GM18520 (cell line): Measurements from ENCODE around the gene ZAR1L.
A peak's percentile ranks its signal among the peaks of the same experiment; 100 is the strongest.
"Not testable (repeated sequence)": the region's sequence is repeated elsewhere in the genome, so short reads cannot be mapped to it uniquely, and the experiment has no call there.

Experiments
- ATAC-seq: cut with Tn5 transposase; IDR thresholded peaks from one replicate; pipeline ENCODE4 v1.9.1; 2021; ENCODE audit not compliant: unreplicated experiment

ZAR1L gene, protein sequence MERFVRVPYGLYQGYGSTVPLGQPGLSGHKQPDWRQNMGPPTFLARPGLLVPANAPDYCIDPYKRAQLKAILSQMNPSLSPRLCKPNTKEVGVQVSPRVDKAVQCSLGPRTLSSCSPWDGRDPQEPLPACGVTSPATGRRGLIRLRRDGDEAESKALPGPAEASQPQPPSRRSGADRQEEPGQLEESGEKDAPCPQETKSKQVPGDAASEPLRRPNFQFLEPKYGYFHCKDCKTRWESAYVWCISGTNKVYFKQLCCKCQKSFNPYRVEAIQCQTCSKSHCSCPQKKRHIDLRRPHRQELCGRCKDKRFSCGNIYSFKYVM

DNA sequence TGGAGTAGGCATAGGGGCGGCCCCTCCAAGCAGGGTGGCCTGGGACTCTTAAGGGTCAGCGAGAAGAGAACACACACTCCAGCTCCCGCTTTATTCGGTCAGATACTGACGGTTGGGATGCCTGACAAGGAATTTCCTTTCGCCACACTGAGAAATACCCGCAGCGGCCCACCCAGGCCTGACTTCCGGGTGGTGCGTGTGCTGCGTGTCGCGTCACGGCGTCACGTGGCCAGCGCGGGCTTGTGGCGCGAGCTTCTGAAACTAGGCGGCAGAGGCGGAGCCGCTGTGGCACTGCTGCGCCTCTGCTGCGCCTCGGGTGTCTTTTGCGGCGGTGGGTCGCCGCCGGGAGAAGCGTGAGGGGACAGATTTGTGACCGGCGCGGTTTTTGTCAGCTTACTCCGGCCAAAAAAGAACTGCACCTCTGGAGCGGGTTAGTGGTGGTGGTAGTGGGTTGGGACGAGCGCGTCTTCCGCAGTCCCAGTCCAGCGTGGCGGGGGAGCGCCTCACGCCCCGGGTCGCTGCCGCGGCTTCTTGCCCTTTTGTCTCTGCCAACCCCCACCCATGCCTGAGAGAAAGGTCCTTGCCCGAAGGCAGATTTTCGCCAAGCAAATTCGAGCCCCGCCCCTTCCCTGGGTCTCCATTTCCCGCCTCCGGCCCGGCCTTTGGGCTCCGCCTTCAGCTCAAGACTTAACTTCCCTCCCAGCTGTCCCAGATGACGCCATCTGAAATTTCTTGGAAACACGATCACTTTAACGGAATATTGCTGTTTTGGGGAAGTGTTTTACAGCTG, at the start of gene ZAR1L, which contains the start of gene BRCA2:
TSS of gene ZAR1L (minus strand) at position 126 of the 790 bp plus-strand sequence. CDS start 3,438 bp downstream, outside the sequence.
TSS of gene BRCA2 (plus strand) at position 271 of the 790 bp plus-strand sequence. CDS start 953 bp downstream, outside the sequence.
- peak; percentile 88 for ATAC-seq

DNA sequence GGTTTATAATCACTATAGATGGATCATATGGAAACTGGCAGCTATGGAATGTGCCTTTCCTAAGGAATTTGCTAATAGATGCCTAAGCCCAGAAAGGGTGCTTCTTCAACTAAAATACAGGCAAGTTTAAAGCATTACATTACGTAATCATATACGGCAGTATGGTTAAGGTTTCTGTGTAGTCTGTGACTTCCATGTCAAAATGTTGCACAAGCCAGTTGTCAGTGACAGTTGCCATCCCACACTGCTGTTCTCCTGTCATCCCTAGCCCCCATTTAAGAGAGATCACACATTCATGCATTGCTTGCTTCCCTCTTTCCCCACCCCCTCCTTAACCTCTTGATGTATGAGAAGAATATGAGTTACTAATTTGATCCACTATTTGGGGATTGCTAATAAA, 47.4 kb upstream of the ZAR1L start:
- ATAC-seq, result no peak

DNA sequence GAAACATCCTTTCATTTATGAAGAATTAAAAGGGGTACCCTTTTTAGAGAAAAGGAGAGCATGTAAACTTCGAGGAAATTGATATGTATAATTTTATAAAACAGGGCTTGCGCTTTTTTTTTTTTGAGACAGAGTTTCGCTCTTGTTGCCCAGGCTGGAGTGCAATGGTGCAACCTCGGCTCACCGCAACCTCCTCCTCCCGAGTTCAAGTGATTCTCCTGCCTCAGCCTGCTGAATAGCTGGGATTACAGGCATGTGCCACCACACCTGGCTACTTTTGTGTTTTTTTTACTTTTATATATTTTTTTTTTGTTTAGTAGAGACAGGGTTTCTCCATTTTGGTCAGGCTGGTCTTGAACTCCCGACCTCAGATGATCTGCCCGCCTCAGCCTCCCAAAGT, 40.8 kb upstream of the ZAR1L start:
- not testable (repeated sequence) for ATAC-seq

DNA sequence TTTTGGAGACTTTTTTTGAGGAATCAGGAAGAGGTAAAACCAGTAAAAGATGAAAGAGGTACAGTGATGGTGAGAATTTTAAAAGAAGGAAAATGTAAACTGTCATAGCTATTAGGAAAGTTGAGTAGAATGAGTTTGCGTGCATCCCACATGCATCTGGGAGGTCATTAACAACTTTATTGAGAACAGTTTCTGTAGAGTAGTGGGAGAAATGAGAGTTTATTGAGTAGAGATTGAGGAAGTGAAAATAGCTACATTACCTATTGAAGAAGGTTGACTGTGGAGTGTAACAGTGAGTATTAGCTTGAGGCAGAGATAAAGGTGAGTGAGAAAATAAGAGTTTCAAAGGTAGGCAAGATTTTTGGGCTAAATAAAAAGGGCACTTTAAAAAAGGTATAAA, 38.9 kb upstream of the ZAR1L start:
- ATAC-seq, result peak; percentile 53

DNA sequence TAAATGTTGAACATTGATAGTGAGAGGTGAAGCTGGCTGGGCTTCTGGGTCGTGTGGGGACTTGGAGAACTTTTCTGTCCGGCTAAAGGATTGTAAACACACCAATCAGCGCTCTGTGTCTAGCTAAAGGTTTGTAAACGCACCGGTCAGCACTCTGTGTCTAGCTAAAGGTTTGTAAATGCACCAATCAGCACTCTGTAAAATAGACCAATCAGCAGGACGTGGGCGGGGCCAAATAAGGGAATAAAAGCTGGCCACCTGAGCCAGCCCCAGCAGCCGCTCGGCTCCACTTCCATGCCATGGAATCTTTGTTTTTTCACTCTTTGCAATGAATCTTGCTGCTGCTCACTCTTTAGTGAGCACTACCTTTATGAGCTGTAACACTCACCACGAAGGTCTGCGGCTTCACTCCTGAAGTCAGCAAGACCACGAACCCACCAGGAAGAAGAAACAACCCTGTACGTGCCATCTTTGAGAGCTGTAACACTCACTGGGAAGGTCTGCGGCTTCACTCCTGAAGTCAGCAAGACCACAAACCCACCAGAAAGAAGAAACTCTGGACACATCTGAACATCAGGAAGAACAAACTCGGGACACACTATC, 35.8 kb upstream of the ZAR1L start:
- ATAC-seq, result not testable (repeated sequence)

DNA sequence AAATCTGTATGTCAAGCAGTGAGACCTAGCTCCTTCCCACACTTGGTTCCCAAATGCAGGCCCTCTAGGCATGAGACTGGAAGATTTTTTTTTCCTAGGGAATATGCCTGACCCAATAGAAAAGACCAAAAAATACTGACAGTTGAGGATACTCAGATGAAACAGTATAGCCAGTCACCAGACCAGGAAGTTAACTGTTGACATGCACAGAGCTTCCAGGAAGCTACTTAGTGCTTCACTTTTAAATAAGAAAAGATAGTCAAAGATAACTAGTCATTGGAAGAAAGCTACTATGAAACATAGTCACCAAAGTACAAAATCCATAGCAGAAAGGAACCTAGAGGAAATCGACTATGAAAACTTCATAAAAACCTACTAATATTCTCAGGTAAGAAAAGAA, 32.5 kb upstream of the ZAR1L start:
- no peak for ATAC-seq

DNA sequence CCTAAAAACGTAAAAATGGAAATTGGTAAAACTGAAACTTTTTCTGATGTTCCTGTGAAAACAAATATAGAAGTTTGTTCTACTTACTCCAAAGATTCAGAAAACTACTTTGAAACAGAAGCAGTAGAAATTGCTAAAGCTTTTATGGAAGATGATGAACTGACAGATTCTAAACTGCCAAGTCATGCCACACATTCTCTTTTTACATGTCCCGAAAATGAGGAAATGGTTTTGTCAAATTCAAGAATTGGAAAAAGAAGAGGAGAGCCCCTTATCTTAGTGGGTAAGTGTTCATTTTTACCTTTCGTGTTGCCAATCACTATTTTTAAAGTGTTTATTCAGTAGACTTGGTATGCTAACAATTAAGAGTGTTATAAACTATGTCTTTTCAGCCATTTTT, 25.8 kb upstream of the ZAR1L start:
- no peak for ATAC-seq

DNA sequence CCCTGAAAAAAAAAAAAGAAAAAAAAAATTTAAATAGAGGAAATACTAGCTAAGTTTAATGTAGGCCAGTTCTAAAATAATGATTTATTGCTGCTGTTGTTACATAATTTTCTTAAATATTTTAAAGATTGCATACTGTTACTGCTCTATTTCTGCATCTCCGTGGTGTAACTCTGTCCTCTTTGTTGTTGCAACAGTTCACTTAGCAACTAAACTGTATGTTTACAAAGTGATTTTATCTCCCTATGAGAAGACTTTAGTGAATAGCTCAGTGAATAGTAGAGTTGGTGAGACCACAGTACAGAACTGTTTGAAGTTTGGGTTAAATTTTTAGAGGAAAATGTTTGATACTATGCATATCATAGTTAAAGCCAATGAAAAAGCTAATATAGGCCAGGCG, 19.5 kb upstream of the ZAR1L start:
- ATAC-seq, result no peak

DNA sequence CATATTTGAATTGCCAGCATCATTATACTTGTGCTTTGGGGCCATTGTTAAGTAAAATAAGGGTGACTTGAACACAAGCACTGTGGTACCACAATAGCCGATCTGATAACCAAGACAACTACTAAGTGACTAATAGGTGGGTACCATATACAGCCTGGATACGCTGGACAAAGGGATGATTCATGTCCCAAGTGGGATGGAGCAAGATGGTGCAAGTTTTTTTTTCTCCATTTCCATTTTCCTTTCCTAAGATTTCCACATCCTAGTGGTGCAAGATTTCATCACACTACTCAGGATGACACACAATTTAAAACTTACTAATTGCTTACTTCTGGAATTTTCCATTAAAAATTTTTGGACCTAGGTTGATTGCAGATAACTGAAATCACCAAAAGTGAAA, 15.3 kb upstream of the ZAR1L start:
- no peak for ATAC-seq

DNA sequence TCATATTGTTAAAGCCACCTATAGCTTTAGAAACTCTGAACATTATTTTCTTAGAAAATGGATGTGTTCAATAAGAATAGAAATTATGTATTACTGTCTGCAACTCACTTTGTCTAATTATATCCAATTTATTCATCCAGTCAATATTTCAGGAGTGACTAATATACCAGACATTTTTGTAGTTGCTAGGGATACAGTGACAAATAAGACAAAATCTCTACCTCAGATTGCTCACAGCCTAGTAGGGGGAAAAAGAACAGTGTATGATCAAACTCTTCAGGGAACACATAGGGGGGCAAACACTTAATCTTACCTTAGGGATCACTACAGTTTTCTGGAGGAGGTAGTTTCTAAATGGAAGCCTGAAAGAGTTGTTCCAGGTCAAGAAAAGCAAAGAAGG, 8.7 kb upstream of the ZAR1L start:
- no peak for ATAC-seq

DNA sequence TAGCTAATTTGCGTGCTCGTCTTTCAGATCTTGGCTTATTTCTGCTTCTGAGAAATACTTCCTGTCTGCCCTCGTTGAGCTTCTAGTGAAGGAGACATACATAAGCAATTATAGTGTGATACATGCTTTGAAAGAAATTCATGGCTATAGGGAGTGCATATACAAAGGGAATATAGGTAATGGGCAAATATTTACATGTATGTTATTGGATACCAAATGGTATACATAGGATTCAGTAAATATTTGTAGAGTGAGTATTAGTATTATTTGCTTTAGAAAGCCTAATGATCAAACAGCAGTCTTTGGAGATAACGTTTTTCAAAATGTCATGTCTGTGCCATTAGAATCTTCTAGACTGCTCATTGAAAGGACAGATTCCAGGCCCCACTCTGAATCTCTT, 5.4 kb upstream of the ZAR1L start:
- ATAC-seq, result no peak

DNA sequence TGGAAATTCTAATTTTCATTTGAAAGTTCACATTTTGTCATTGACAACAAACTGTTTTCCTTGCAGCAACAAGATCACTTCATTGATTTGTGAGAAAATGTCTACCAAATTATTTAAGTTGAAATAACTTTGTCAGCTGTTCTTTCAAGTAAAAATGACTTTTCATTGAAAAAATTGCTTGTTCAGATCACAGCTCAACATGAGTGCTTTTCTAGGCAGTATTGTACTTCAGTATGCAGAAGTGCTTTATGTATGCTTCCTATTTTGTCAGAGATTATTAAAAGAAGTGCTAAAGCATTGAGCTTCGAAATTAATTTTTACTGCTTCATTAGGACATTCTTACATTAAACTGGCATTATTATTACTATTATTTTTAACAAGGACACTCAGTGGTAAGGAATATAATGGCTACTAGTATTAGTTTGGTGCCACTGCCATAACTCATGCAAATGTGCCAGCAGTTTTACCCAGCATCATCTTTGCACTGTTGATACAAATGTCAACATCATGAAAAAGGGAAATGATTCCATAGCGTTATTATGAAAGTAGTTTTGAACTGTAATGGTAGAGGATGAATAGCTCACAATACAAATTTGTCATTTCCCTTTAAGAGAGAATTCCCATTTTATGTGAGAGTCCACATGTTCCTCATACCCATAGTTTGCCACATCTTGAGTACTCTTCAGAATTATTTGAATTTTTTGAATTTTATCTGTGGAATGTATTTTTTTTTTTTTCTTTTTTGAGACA, 2.7 kb upstream of the ZAR1L start:
- no peak for ATAC-seq

DNA sequence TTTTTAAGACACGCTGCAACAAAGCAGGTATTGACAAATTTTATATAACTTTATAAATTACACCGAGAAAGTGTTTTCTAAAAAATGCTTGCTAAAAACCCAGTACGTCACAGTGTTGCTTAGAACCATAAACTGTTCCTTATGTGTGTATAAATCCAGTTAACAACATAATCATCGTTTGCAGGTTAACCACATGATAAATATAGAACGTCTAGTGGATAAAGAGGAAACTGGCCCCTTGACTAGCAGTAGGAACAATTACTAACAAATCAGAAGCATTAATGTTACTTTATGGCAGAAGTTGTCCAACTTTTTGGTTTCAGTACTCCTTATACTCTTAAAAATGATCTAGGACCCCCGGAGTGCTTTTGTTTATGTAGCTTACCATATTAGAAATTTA, 1.3 kb upstream of the ZAR1L start:
- ATAC-seq, result no peak

DNA sequence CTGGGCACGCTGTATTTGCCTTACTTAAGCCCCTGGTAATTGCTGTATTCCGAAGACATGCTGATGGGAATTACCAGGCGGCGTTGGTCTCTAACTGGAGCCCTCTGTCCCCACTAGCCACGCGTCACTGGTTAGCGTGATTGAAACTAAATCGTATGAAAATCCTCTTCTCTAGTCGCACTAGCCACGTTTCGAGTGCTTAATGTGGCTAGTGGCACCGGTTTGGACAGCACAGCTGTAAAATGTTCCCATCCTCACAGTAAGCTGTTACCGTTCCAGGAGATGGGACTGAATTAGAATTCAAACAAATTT, 821 bp upstream of the ZAR1L start:
- peak; percentile 31 for ATAC-seq

DNA sequence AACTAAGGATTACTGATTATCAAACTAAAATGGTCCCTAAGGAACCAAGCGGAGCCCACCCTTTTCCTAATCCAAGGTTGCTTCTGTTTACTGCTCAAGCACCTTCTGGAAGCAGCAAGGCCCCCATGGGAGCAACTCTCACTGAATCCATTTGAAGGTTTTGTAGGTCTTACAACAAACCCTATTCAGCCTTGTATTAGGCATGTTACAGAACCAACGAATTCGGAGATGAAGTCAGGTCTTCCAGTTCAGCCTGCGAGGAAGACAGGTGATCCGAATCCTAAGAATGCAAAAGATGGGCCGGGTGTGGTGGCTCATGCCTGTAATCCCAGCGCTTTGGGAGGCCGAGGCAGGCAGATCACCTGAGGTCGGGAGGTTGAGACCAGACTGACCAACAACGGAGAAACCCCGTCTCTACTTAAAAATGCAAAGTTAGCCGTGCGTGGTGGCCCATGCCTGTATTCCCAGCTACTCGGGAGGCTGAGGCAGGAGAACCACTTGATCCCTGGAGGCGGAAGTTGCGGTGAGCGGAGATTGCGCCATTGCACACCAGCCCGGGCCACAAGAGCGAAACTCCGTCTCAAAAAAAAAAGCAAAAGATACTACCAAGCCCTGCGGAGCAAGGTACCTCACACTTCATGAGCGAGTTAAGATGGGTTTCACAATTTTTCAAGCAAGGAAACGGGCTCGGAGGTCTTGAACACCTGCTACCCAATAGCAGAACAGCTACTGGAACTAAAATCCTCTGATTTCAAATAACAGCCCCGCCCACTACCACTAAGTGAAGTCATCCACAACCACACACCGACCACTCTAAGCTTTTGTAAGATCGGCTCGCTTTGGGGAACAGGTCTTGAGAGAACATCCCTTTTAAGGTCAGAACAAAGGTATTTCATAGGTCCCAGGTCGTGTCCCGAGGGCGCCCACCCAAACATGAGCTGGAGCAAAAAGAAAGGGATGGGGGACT, 609 bp downstream of the ZAR1L start:
- peak; percentile 18 for ATAC-seq

DNA sequence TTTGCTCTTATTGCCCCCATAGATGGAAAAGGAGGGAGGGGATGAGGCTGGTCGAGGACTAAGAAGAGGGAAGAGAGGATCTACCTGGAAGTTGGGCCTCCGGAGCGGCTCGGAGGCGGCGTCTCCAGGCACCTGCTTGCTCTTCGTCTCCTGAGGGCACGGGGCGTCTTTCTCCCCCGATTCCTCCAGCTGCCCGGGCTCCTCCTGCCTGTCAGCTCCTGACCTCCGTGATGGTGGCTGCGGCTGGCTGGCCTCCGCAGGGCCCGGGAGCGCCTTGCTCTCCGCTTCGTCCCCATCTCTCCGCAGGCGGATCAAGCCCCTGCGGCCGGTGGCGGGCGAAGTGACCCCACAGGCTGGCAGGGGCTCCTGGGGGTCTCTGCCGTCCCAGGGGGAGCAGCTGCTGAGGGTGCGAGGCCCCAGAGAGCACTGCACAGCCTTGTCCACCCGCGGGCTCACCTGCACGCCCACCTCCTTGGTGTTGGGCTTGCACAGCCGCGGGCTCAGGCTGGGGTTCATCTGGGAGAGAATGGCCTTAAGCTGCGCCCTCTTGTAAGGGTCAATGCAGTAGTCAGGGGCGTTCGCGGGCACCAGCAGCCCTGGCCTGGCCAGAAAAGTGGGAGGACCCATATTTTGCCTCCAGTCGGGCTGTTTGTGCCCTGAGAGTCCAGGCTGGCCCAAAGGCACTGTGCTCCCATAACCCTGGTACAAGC, 3.8 kb downstream of the ZAR1L start:
- ATAC-seq, result no peak

DNA sequence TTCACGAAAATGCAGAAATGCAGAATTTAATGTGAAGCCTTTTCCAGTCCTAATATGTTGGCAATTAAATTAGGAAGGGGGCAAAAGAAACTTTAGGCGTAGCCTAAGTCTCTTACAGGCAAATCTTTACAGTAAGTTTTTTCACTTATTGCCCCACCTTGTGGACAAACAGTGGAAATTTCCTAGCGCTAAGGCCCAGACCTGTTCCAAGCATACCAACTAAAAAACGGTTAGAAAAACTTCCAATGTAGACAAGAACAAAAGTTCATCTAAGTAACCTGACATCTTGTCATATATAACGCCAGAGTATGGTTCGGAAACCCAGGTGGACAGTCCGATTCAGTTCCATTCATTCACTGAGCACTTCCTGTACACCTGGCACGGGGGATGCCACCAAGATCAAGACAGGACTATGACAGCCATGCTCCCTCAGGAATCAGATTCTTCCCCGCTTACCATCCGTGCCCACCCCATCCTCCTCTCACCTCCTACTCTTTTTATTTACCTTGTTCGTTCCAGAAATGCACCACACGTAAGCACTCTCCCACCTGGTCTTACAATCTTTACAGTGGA, 4.9 kb downstream of the ZAR1L start:
- ATAC-seq, result peak; percentile 59

DNA sequence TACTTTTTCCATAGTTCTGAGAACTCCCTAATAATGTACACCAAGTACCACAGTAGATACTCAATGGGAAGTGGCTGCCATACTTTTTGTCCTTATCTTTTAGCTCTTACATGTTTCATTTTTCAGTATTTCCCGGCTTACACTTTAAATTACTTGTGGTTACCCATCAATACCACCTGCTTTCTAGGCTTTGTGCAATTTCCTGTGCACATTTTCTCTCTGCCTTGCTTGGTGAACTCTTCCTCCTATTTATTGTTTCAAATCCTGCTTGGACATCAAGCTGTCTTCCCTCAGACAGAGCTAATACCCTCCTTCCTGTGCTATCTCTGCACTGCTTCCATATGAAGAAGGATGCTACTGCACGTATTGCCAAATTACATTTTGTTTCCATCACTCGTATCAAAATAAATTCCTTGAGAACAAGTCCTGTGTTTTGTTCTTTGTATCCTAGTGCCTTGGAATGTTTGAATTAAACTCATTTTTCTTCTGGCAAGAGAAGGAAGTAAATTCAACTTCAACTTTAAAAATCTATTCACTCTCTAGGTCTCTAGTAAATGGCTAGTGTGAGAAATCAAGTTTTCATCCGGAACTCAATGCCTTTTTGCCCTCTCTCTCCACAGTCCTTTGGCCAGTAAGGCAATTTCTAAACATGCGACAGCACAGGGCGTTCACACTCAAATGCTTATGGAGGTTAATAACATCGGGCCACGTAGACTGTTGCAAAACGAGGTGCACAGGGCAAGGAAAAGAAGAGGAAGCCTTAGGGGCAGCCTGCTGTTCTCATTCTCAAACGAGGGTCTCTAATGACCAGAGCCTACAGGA, 5.6 kb downstream of the ZAR1L start:
- no peak for ATAC-seq
